Neural progenitor cell (in vitro differentiated cells): Measurements from ENCODE around the gene C1orf50. TPM values are rescaled to one million over a fixed set of nuclear protein-coding genes. Genes with fewer than 3 reads are reported as not detected.

Experiments used
- DNase-seq: peaks from one replicate; pipeline ENCODE4 v3.0.0-alpha.2; 2016; ENCODE audit warnings: low spot score
- H2AFZ ChIP-seq: fragments of 200-600 bp; sonication (generic); replicated peaks from 2 replicates; pipeline ENCODE4 v1.6.1; 2016; ENCODE audit warnings: antibody characterized with exemption
- H3F3A ChIP-seq: fragments of 200-600 bp; sonication (generic); 2 replicates; pipeline ENCODE4 v1.6.1; 2016; ENCODE audit warnings: antibody characterized with exemption, low read depth
- H3K27ac ChIP-seq: fragments of 200-600 bp; sonication (generic); 2 replicates; pipeline ENCODE4 v1.5.1; 2016; ENCODE audit warnings: mild to moderate bottlenecking
- H3K27me3 ChIP-seq: fragments of 200-600 bp; sonication (generic); 2 replicates; pipeline ENCODE4 v1.6.1; 2016; ENCODE audit warnings: mild to moderate bottlenecking, moderate library complexity
- H3K36me3 ChIP-seq: fragments of 200-600 bp; sonication (generic); 2 replicates; pipeline ENCODE4 v1.5.1; 2016
- H3K4me1 ChIP-seq: fragments of 200-600 bp; sonication (generic); 2 replicates; pipeline ENCODE4 v1.6.1; 2016; ENCODE audit warnings: mixed run types
- H3K4me2 ChIP-seq: fragments of 200-600 bp; sonication (generic); 2 replicates; pipeline ENCODE4 v1.6.1; 2016
- H3K4me3 ChIP-seq: fragments of 200-600 bp; sonication (generic); 2 replicates; pipeline ENCODE4 v1.5.1; 2016
- H3K79me2 ChIP-seq: fragments of 200-600 bp; sonication (generic); 2 replicates; pipeline ENCODE4 v1.6.1; 2016; ENCODE audit warnings: low read depth
- H3K9ac ChIP-seq: fragments of 200-600 bp; sonication (generic); 2 replicates; pipeline ENCODE4 v1.6.1; 2016
- H3K9me3 ChIP-seq: fragments of 200-600 bp; sonication (generic); 2 replicates; pipeline ENCODE4 v1.5.1; 2016; ENCODE audit warnings: low read depth
- H4K20me1 ChIP-seq: fragments of 200-600 bp; sonication (generic); 2 replicates; pipeline ENCODE4 v1.6.1; 2016; ENCODE audit warnings: low read depth
- H3K27ac Mint-ChIP-seq: 3 replicates; pipeline ENCODE4 v1.8.0; 2021; ENCODE audit warnings: mixed read lengths
- H3K27me3 Mint-ChIP-seq: 2 replicates; pipeline ENCODE4 v1.8.0; 2022; ENCODE audit warnings: low read depth, mild to moderate bottlenecking, inconsistent platforms, moderate library complexity, mixed read lengths; ENCODE audit not compliant: insufficient read depth
- H3K36me3 Mint-ChIP-seq: 3 replicates; pipeline ENCODE4 v1.8.0; 2021; ENCODE audit warnings: mixed read lengths
- H3K4me1 Mint-ChIP-seq: 3 replicates; pipeline ENCODE4 v1.8.0; 2021; ENCODE audit warnings: mixed read lengths
- H3K4me3 Mint-ChIP-seq: 3 replicates; pipeline ENCODE4 v1.8.0; 2021; ENCODE audit warnings: mild to moderate bottlenecking, moderate library complexity, mixed read lengths
- H3K9me3 Mint-ChIP-seq: 3 replicates; pipeline ENCODE4 v1.8.0; 2020; ENCODE audit warnings: mixed read lengths
- EZH2 ChIP-seq: fragments of 200-600 bp; sonication (generic); IDR thresholded peaks from 2 replicates; pipeline ENCODE4 v1.6.1; 2017; ENCODE audit warnings: antibody characterized with exemption, mild to moderate bottlenecking, moderate library complexity
- EZH2phosphoT487 ChIP-seq: fragments of 200-600 bp; sonication (generic); IDR thresholded peaks from 2 replicates; pipeline ENCODE4 v1.6.1; 2017; ENCODE audit warnings: antibody characterized with exemption
- total RNA-seq: library from RNA; depleted of rRNA; stranded (reverse); fragments of >200 nt; gene quantifications from 2 replicates; pipeline ENCODE4 v1.2.3, GENCODE V29; 2015; ENCODE audit warnings: low replicate concordance
- TF ChIP-seq, protein P1 (sequence below): fragments of 200-600 bp; sonication (generic); IDR thresholded peaks from 2 replicates; pipeline ENCODE4 v1.5.1; 2017; ENCODE audit warnings: antibody characterized with exemption, mild to moderate bottlenecking

Gene C1orf50
- total RNA-seq, 1 donor from 2014 or later: 19.0 TPM

DNA sequence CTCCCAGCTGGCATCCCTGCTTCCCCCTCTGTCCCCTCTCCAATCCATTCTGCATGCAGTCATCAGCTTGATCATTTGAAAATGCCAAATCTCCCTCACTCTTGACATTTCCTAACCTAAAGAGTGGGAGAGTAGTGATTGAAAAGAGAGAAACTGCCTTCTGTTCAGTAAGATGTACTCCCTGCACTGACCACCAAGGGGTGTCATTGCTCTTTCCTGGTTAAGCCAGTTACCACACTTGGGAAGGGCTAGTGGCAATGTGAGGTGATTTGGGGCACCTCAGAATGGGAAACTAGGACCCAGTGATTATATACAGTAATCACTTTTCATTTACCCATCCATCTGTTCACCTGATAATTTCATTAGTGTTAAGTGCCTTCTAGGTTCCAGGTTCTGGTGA, 10.8 kb downstream of the C1orf50 start:
- no peak overlapping the region for H3K4me3 ChIP-seq
- H3K9me3 Mint-ChIP-seq: no peaks in the 10 kb centered on the region
- peaks cover 40% of the 10 kb centered on the region for H3K36me3 Mint-ChIP-seq
- no peak overlapping the region for H2AFZ ChIP-seq
- H3K4me3 Mint-ChIP-seq: no peak overlapping the region
- no peaks in the 10 kb centered on the region for H3K36me3 ChIP-seq
- no peaks in the 10 kb centered on the region for H3K9me3 ChIP-seq
- no peak overlapping the region for H3K9ac ChIP-seq
- no peaks in the 10 kb centered on the region for H3K27me3 ChIP-seq
- no peaks in the 10 kb centered on the region for H3K4me1 Mint-ChIP-seq
- no peaks in the 10 kb centered on the region for H3K27me3 Mint-ChIP-seq
- peaks cover 4% of the 10 kb centered on the region for H3F3A ChIP-seq
- TF ChIP-seq EZH2 (no peak), EZH2phosphoT487 (no peak)
- TF ChIP-seq, protein P1, sequence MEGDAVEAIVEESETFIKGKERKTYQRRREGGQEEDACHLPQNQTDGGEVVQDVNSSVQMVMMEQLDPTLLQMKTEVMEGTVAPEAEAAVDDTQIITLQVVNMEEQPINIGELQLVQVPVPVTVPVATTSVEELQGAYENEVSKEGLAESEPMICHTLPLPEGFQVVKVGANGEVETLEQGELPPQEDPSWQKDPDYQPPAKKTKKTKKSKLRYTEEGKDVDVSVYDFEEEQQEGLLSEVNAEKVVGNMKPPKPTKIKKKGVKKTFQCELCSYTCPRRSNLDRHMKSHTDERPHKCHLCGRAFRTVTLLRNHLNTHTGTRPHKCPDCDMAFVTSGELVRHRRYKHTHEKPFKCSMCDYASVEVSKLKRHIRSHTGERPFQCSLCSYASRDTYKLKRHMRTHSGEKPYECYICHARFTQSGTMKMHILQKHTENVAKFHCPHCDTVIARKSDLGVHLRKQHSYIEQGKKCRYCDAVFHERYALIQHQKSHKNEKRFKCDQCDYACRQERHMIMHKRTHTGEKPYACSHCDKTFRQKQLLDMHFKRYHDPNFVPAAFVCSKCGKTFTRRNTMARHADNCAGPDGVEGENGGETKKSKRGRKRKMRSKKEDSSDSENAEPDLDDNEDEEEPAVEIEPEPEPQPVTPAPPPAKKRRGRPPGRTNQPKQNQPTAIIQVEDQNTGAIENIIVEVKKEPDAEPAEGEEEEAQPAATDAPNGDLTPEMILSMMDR: peak; percentile 84
- no peak overlapping the region for H3K27ac ChIP-seq
- no peak overlapping the region for H3K27ac Mint-ChIP-seq
- DNase-seq: peak; percentile 72
- no peak overlapping the region for H3K4me2 ChIP-seq
- peaks cover 6% of the 10 kb centered on the region for H4K20me1 ChIP-seq
- peaks cover 1% of the 10 kb centered on the region for H3K79me2 ChIP-seq
- no peaks in the 10 kb centered on the region for H3K4me1 ChIP-seq

DNA sequence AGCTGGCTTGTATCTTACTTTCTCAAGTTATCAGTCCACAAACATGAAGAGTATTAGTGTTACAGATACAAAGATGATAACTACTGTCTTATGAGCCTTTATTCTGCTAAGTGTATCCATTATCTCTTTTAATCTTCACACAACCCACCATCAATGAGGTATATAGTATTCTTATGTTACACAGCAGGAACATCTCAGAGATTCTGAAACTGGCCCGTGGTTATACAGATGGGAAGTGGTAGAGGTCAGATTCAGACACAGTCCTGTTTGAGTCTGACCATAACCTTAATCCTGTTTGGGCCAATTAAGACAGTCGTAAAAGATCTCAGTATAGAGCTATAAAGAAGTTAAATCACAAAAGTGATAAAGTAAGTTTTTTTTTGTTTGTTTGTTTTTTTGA, 12.7 kb downstream of the C1orf50 start:
- no peak overlapping the region for H2AFZ ChIP-seq
- no peak overlapping the region for H3K27ac Mint-ChIP-seq
- no peaks in the 10 kb centered on the region for H3K36me3 ChIP-seq
- TF ChIP-seq EZH2phosphoT487 (no peak), EZH2 (no peak)
- TF ChIP-seq, protein P1: no peak
- H3K4me3 Mint-ChIP-seq: no peak overlapping the region
- H3K4me1 Mint-ChIP-seq: no peaks in the 10 kb centered on the region
- no peaks in the 10 kb centered on the region for H3K9me3 ChIP-seq
- no peaks in the 10 kb centered on the region for H3K27me3 ChIP-seq
- H4K20me1 ChIP-seq: peaks cover 6% of the 10 kb centered on the region
- H3K4me1 ChIP-seq: no peaks in the 10 kb centered on the region
- H3K9me3 Mint-ChIP-seq: no peaks in the 10 kb centered on the region
- peaks cover 4% of the 10 kb centered on the region for H3F3A ChIP-seq
- DNase-seq: no peak
- H3K27ac ChIP-seq: no peak overlapping the region
- H3K27me3 Mint-ChIP-seq: no peaks in the 10 kb centered on the region
- H3K4me3 ChIP-seq: no peak overlapping the region
- no peak overlapping the region for H3K4me2 ChIP-seq
- no peak overlapping the region for H3K9ac ChIP-seq
- H3K36me3 Mint-ChIP-seq: peaks cover 40% of the 10 kb centered on the region
- H3K79me2 ChIP-seq: no peaks in the 10 kb centered on the region

DNA sequence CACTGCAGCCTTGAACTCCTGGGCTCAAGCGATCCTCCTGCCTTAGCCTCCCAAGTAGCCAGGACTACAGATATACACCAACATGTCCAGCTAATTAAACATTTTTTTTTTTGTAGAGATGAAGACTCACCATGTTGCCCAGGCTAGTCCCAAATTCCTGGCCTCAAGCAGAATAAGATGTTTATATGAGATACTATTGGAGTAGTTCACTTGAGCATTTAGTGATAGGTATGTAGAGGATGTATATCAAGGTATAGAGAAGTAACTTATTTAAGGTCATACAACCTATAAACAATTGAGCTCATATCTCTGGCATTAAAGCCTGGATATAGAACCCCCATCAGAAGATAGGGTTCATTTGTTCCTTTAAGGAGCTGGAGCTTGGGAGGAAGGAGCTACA, 13.1 kb downstream of the C1orf50 start:
- Histone ChIP-seq H3F3A (peaks cover 4% of the 10 kb centered on the region), H3K9me3 (no peaks in the 10 kb centered on the region), H3K4me2 (no peak overlapping the region), H3K27ac (no peak overlapping the region), H3K27me3 (no peaks in the 10 kb centered on the region), H3K79me2 (no peaks in the 10 kb centered on the region), H3K9ac (no peak overlapping the region), H2AFZ (no peak overlapping the region), H3K4me1 (no peaks in the 10 kb centered on the region), H3K4me3 (no peak overlapping the region), H4K20me1 (peaks cover 6% of the 10 kb centered on the region), H3K36me3 (no peaks in the 10 kb centered on the region)
- TF ChIP-seq, protein P1: no peak
- TF ChIP-seq EZH2phosphoT487: no peak
- no peak for TF ChIP-seq EZH2
- no peaks in the 10 kb centered on the region for H3K4me1 Mint-ChIP-seq
- H3K9me3 Mint-ChIP-seq: no peaks in the 10 kb centered on the region
- H3K36me3 Mint-ChIP-seq: peaks cover 36% of the 10 kb centered on the region
- DNase-seq: no peak
- no peak overlapping the region for H3K27ac Mint-ChIP-seq
- no peaks in the 10 kb centered on the region for H3K27me3 Mint-ChIP-seq
- no peak overlapping the region for H3K4me3 Mint-ChIP-seq
